HL-60 (cell line): ENCODE results near the gene STXBP2.

Source experiments
- POLR2AphosphoS5 ChIP-seq: IDR thresholded peaks from 2 replicates; pipeline ENCODE4 v1.6.1; 2012; ENCODE audit warnings: low read depth
- TF ChIP-seq, protein P1 (sequence below): IDR thresholded peaks from 2 replicates; pipeline ENCODE4 v1.6.1; 2012; ENCODE audit warnings: low read depth; ENCODE audit not compliant: insufficient replicate concordance

DNA sequence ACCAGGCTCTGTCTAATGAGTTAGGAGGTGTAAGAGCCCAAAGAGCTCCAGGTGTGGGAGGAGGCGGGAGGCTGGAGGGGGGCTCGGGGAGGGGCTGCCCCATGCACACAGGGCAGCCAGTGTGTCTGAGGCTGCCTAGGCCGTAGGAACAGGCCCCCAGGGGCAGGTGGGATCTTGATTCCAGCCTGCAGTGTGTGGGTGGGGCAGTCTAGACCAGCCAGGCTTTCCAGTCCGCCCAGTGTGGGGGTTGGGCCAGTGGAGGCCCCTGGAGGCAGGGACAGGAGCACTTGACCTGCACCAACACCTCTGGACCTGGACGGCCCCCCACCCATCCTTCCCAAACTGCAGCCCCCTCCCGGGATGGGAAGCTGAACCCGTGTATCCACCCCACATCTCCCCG lies 46.7 kb upstream of the STXBP2 start:
- TF ChIP-seq, protein P1, sequence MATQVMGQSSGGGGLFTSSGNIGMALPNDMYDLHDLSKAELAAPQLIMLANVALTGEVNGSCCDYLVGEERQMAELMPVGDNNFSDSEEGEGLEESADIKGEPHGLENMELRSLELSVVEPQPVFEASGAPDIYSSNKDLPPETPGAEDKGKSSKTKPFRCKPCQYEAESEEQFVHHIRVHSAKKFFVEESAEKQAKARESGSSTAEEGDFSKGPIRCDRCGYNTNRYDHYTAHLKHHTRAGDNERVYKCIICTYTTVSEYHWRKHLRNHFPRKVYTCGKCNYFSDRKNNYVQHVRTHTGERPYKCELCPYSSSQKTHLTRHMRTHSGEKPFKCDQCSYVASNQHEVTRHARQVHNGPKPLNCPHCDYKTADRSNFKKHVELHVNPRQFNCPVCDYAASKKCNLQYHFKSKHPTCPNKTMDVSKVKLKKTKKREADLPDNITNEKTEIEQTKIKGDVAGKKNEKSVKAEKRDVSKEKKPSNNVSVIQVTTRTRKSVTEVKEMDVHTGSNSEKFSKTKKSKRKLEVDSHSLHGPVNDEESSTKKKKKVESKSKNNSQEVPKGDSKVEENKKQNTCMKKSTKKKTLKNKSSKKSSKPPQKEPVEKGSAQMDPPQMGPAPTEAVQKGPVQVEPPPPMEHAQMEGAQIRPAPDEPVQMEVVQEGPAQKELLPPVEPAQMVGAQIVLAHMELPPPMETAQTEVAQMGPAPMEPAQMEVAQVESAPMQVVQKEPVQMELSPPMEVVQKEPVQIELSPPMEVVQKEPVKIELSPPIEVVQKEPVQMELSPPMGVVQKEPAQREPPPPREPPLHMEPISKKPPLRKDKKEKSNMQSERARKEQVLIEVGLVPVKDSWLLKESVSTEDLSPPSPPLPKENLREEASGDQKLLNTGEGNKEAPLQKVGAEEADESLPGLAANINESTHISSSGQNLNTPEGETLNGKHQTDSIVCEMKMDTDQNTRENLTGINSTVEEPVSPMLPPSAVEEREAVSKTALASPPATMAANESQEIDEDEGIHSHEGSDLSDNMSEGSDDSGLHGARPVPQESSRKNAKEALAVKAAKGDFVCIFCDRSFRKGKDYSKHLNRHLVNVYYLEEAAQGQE: no peak
- no peak for TF ChIP-seq POLR2AphosphoS5
